Hepatocyte (in vitro differentiated cells): ENCODE results near the gene ABHD16B. TPM values are rescaled to one million over a fixed set of nuclear protein-coding genes. Genes with fewer than 3 reads are reported as not detected.

Source experiments
- DNase-seq: peaks from one replicate; pipeline ENCODE4 v3.0.0-alpha.2; 2016; ENCODE audit warnings: low spot score
- H2AFZ ChIP-seq: fragments of 200-600 bp; sonication (generic); 2 replicates; pipeline ENCODE4 v1.6.0; 2016; ENCODE audit warnings: antibody characterized with exemption, mild to moderate bottlenecking
- H3K27ac ChIP-seq: fragments of 200-600 bp; sonication (generic); 2 replicates; pipeline ENCODE4 v1.5.1; 2016; ENCODE audit warnings: mild to moderate bottlenecking
- H3K27me3 ChIP-seq: fragments of 200-600 bp; sonication (generic); 2 replicates; pipeline ENCODE4 v1.6.1; 2016
- H3K36me3 ChIP-seq: fragments of 200-600 bp; sonication (generic); replicated peaks from 2 replicates; pipeline ENCODE4 v1.5.1; 2016; ENCODE audit warnings: low read depth; ENCODE audit not compliant: insufficient read depth
- H3K4me1 ChIP-seq: fragments of 200-600 bp; sonication (generic); 2 replicates; pipeline ENCODE4 v1.5.1; 2016; ENCODE audit warnings: mild to moderate bottlenecking, moderate library complexity; ENCODE audit not compliant: insufficient read depth
- H3K4me2 ChIP-seq: fragments of 200-600 bp; sonication (generic); 2 replicates; pipeline ENCODE4 v1.6.0; 2016
- H3K4me3 ChIP-seq: fragments of 200-600 bp; sonication (generic); 2 replicates; pipeline ENCODE4 v1.5.1; 2016; ENCODE audit warnings: mild to moderate bottlenecking
- H3K79me2 ChIP-seq: fragments of 200-600 bp; sonication (generic); 2 replicates; pipeline ENCODE4 v1.6.0; 2017; ENCODE audit warnings: mild to moderate bottlenecking
- H3K9me2 ChIP-seq: fragments of 200-600 bp; sonication (generic); replicated peaks from 2 replicates; pipeline ENCODE4 v1.6.0; 2017; ENCODE audit warnings: mild to moderate bottlenecking; ENCODE audit not compliant: insufficient read depth
- H3K9me3 ChIP-seq: fragments of 200-600 bp; sonication (generic); 2 replicates; pipeline ENCODE4 v1.5.1; 2016; ENCODE audit warnings: low read depth, mild to moderate bottlenecking
- H4K20me1 ChIP-seq: fragments of 200-600 bp; sonication (generic); 2 replicates; pipeline ENCODE4 v1.6.0; 2016; ENCODE audit warnings: mild to moderate bottlenecking; ENCODE audit not compliant: insufficient read depth, poor library complexity, severe bottlenecking
- CTCF ChIP-seq: fragments of 200-600 bp; sonication (generic); IDR thresholded peaks from 2 replicates; pipeline ENCODE4 v1.5.1; 2016; ENCODE audit warnings: antibody characterized with exemption, mild to moderate bottlenecking; ENCODE audit not compliant: poor library complexity
- EZH2 ChIP-seq: fragments of 200-600 bp; sonication (generic); IDR thresholded peaks from 2 replicates; pipeline ENCODE4 v1.6.1; 2016; ENCODE audit warnings: antibody characterized with exemption, mild to moderate bottlenecking, borderline replicate concordance
- EZH2phosphoT487 ChIP-seq: fragments of 200-600 bp; sonication (generic); IDR thresholded peaks from one replicate; pipeline ENCODE4 v1.6.1; 2018; ENCODE audit warnings: antibody characterized with exemption, mild to moderate bottlenecking, low read depth, moderate library complexity; ENCODE audit not compliant: unreplicated experiment, severe bottlenecking
- WGBS: methylation state at CpG from one replicate; pipeline ENCODE4 v1.1.6; 2016; ENCODE audit warnings: low lambda C conversion rate; ENCODE audit errors: missing lambda C conversion rate; 5-methylcytosine and 5-hydroxymethylcytosine counted together
- polyA plus RNA-seq: library from polyadenylated mRNA; unstranded; fragments of >200 nt; fragmentation: Nextera tagmentation; extraction: Ambion mirVana; gene quantifications from 2 replicates; pipeline ENCODE4 v1.2.1, GENCODE V29; 2016
- total RNA-seq: library from RNA; depleted of rRNA; stranded (reverse); fragments of >200 nt; gene quantifications from 2 replicates; pipeline ENCODE4 v1.2.3, GENCODE V29; 2014

Gene ABHD16B
- total and polyA plus RNA-seq, 2 experiments from 2014 or later, result 0.68 TPM; not detected in 1

- no peaks in the 10 kb centered on the region for H3K36me3 ChIP-seq
- H3K27ac ChIP-seq, result no peak overlapping the region
- no peak overlapping the region for H3K4me3 ChIP-seq
- H2AFZ ChIP-seq, result no peak overlapping the region
- WGBS, result 82% methylated on average over 10 of the region's 10 CpGs
- no peaks in the 10 kb centered on the region for H3K9me3 ChIP-seq
- TF ChIP-seq EZH2phosphoT487 (no peak), CTCF (no peak), EZH2 (no peak)
- H4K20me1 ChIP-seq, result peaks cover 78% of the 10 kb centered on the region
- DNase-seq, result no peak
- peaks cover 85% of the 10 kb centered on the region for H3K79me2 ChIP-seq
- H3K27me3 ChIP-seq, result no peaks in the 10 kb centered on the region
- peaks cover 14% of the 10 kb centered on the region for H3K4me1 ChIP-seq
- H3K4me2 ChIP-seq, result no peak overlapping the region
- H3K9me2 ChIP-seq, result no peaks in the 10 kb centered on the region
Observed at GRCh38 chr20:63898882-63899558, 37.7 kb downstream of the ABHD16B start.

- H3K9me2 ChIP-seq, result no peaks in the 10 kb centered on the region
- no peak overlapping the region for H3K27ac ChIP-seq
- H4K20me1 ChIP-seq, result peaks cover 91% of the 10 kb centered on the region
- no peaks in the 10 kb centered on the region for H3K9me3 ChIP-seq
- H3K4me2 ChIP-seq, result no peak overlapping the region
- no peak overlapping the region for H2AFZ ChIP-seq
- no peaks in the 10 kb centered on the region for H3K36me3 ChIP-seq
- no peak for DNase-seq
- H3K4me1 ChIP-seq, result peaks cover 14% of the 10 kb centered on the region
- TF ChIP-seq EZH2 (no peak), EZH2phosphoT487 (no peak), CTCF (no peak)
- 100% methylated on average over 3 of the region's 3 CpGs for WGBS
- H3K79me2 ChIP-seq, result peaks cover 98% of the 10 kb centered on the region
- no peaks in the 10 kb centered on the region for H3K27me3 ChIP-seq
- no peak overlapping the region for H3K4me3 ChIP-seq
Observed at GRCh38 chr20:63900413-63900812, 39.1 kb downstream of the ABHD16B start.

GRCh38 chr20:63903796-63904561 is 42.7 kb downstream of the ABHD16B start:
- DNase-seq, result no peak
- Histone ChIP-seq H3K27ac (no peak overlapping the region), H3K27me3 (no peaks in the 10 kb centered on the region), H3K9me3 (no peaks in the 10 kb centered on the region), H2AFZ (no peak overlapping the region), H4K20me1 (peaks cover 92% of the 10 kb centered on the region), H3K79me2 (peaks cover 100% of the 10 kb centered on the region), H3K4me2 (no peak overlapping the region), H3K4me3 (no peak overlapping the region), H3K36me3 (no peaks in the 10 kb centered on the region), H3K9me2 (no peaks in the 10 kb centered on the region), H3K4me1 (peaks cover 5% of the 10 kb centered on the region)
- WGBS, result 94% methylated on average over 11 of the region's 11 CpGs
- TF ChIP-seq EZH2phosphoT487 (no peak), EZH2 (no peak), CTCF (no peak)
